ENCODE data around the gene ULK2. TPM values are rescaled to one million over a fixed set of nuclear protein-coding genes. Genes with fewer than 3 reads are reported as not detected.

Gene ULK2
- total and polyA plus RNA-seq, 8 donors = 14.4 to 36.7 (median 28.3) TPM

DNA sequence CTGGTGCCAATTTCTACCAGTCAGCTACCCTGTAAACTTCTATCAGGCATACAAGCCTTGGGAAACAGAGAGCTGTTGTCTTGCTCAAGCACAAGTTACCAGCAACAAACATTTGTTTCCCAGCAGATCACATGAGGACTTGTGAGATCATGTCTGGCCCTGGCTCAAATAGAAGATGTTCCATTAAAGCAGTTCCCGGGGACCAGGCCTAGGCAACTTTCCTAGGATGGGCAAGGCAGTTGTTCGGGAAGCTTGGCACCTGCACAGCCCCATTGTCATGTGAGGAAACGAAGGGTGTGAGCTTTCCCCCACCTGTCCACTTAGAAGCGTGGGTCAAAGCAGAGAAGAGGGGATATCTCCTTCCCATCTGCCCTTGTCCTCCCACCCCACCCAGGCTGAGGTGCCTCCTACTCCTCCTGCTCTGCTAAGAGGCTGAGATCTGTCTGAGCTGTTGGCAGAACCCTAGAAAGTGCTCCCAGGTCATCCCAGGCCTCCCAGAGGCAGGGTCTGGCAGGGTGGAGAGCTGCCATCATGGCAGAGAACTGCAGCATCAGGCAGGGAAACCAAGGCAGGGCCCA lies 140.1 kb downstream of the ULK2 start:
- intact Hi-C loops (cut with DNase I) = no loop called here
- ATAC-seq = peak; percentile 48
- H3K9me3 ChIP-seq = no peaks in the 10 kb centered on the region
- H3K27ac ChIP-seq = peak overlapping the region; percentile 43 to 83
- no peak overlapping the region for H3K4me3 ChIP-seq
- DNase-seq = peak in 3 of 4 donors; percentile 35 to 86 (median 70)
- H3K27me3 ChIP-seq = no peaks in the 10 kb centered on the region
- TF ChIP-seq, protein P1, sequence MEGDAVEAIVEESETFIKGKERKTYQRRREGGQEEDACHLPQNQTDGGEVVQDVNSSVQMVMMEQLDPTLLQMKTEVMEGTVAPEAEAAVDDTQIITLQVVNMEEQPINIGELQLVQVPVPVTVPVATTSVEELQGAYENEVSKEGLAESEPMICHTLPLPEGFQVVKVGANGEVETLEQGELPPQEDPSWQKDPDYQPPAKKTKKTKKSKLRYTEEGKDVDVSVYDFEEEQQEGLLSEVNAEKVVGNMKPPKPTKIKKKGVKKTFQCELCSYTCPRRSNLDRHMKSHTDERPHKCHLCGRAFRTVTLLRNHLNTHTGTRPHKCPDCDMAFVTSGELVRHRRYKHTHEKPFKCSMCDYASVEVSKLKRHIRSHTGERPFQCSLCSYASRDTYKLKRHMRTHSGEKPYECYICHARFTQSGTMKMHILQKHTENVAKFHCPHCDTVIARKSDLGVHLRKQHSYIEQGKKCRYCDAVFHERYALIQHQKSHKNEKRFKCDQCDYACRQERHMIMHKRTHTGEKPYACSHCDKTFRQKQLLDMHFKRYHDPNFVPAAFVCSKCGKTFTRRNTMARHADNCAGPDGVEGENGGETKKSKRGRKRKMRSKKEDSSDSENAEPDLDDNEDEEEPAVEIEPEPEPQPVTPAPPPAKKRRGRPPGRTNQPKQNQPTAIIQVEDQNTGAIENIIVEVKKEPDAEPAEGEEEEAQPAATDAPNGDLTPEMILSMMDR (IDR thresholded peaks at IDR 0.05) = no peak
- peaks cover 12 to 55% of the 10 kb centered on the region in 2 donors for H3K4me1 ChIP-seq
- H3K36me3 ChIP-seq = no peaks in the 10 kb centered on the region

DNA sequence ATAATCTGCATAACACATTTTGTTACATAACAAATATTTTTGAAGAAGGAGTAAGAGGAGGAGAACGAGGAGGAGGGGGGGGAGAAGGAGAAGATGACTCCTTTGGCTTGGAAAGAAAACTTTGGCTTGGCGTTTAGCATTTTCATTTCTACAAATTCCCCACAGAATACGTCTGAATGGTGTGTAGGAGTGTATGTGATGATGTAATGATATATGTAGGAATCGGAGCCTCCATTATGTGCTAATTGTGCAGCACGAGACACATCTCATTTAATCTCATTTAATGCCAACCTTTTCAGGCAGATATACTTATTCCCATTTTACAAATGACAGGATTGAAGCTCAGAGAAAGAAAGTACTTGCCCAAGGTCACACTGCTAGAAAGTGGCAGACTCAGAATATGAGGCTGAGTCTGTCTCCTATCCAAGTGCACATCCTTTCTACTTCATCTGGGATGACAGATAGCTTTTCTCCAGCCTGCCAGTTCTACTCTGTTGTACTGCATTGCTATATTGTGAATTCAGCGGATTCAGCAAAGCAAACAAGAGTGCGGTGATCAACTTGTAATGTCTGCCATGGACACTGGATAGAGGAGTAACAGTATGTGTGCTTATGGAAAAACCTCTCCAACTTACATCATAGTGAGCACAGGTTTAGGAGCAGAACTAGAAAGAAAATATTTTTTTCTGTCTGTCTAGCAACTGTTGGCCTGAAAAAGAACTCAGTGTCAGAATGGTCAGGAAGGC lies 140.9 kb downstream of the ULK2 start:
- Histone ChIP-seq H3K36me3 (no peaks in the 10 kb centered on the region), H3K27ac (peak overlapping the region; percentile 43 to 83), H3K4me3 (no peak overlapping the region), H3K4me1 (peaks cover 12 to 55% of the 10 kb centered on the region in 2 donors), H3K9me3 (no peaks in the 10 kb centered on the region), H3K27me3 (no peaks in the 10 kb centered on the region)
- intact Hi-C loops (cut with DNase I) = no loop called here
- TF ChIP-seq, protein P1 (IDR thresholded peaks at IDR 0.05) = no peak
- DNase-seq (no peak), ATAC-seq (no peak)

DNA sequence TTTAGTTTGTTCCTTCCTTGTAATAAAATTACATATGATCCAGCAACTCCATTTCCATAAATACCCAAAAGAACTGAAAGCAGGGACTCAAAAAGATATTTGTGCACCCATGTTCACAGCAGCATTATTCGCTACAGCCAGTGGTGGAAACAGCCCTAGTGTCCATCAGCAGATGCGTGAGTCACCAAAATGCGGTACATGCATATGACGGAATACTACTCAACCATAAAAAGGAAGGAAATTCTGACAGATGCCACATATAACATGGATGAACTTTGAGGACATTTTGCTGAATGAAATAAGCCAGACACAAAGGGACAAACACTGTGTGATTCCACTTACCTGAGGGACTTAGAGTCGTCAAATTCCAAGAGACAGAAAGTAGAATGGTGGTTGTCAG lies 142.2 kb downstream of the ULK2 start:
- no peak for DNase-seq
- Histone ChIP-seq H3K27me3 (no peaks in the 10 kb centered on the region), H3K4me3 (no peak overlapping the region), H3K27ac (peak overlapping the region in 1 of 2 donors; percentile 78), H3K4me1 (peaks cover 15 to 48% of the 10 kb centered on the region in 2 donors), H3K9me3 (no peaks in the 10 kb centered on the region), H3K36me3 (no peaks in the 10 kb centered on the region)
- intact Hi-C loops (cut with DNase I) = no loop called here
- TF ChIP-seq, protein P1 (IDR thresholded peaks at IDR 0.05) = no peak
- ATAC-seq = no peak

DNA sequence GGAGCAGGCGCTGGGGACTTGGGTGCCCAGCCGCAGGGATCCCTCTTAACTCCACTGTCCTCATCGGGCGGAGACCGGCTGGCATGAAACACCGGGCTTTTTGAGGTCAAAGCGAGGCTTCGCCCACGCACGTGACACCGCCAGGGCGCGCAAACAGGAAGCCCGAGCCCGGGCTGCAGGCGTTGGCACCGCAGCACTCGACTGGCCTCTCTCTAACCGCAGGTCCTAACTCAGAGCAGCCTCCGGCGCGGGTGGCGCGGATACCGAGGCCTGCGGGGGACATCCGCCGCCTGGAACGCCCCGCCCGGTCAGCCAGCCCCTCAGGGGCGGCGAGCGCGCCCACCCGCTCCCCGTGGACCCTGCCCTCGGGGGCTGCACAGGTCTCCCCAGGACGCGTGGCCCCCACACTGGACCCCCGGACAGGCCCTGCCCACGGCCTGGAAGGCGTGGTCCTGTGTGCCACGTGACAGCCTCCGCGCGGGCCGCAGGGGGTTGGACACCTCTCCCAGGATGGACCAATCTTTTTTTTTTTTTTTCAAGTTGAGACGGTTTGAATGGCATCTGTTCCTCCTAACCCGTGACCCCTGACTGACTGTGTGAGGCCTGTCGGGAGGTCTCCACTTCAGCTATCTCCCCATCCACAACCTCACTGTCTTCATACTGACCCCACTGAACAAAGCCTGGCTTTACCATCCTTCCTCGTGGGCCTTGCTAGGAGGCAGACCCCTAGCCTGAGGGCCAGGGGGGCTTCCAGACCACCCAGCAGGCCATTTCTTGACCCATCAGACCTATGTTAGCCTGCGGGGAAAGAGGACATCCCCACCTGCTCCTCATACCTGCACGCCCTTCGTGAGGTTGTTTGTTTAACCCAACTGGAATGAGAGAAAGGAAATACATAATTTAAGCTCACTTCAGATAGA lies 143.0 kb downstream of the ULK2 start:
- H3K9me3 ChIP-seq = no peaks in the 10 kb centered on the region
- TF ChIP-seq, protein P1 (IDR thresholded peaks at IDR 0.05) = no peak
- H3K4me1 ChIP-seq = peaks cover 17 to 49% of the 10 kb centered on the region in 2 donors
- ATAC-seq (peak; percentile 75), DNase-seq (peak in 2 of 4 donors; percentile 87 to 92)
- H3K27me3 ChIP-seq = no peaks in the 10 kb centered on the region
- H3K27ac ChIP-seq = peak overlapping the region; percentile 52 to 78
- no peaks in the 10 kb centered on the region for H3K36me3 ChIP-seq
- H3K4me3 ChIP-seq = peak overlapping the region; percentile 13 to 34
- intact Hi-C loops (cut with DNase I) = no loop called here
